SIG-M5 treated with dmso at 0.1 percent for 504 hours (cell line): ENCODE measurements around the gene RIPK4.
A peak's percentile ranks its signal among the peaks of the same experiment; 100 is the strongest.
"Not testable (repeated sequence)": the region's sequence is repeated elsewhere in the genome, so short reads cannot be mapped to it uniquely, and the experiment has no call there.

Experiments used
- DNase-seq: peaks from one replicate; lab custom pipeline; 2025; ENCODE audit not compliant: unreplicated experiment; lab: John Stamatoyannopoulos, UW

Gene RIPK4

DNA sequence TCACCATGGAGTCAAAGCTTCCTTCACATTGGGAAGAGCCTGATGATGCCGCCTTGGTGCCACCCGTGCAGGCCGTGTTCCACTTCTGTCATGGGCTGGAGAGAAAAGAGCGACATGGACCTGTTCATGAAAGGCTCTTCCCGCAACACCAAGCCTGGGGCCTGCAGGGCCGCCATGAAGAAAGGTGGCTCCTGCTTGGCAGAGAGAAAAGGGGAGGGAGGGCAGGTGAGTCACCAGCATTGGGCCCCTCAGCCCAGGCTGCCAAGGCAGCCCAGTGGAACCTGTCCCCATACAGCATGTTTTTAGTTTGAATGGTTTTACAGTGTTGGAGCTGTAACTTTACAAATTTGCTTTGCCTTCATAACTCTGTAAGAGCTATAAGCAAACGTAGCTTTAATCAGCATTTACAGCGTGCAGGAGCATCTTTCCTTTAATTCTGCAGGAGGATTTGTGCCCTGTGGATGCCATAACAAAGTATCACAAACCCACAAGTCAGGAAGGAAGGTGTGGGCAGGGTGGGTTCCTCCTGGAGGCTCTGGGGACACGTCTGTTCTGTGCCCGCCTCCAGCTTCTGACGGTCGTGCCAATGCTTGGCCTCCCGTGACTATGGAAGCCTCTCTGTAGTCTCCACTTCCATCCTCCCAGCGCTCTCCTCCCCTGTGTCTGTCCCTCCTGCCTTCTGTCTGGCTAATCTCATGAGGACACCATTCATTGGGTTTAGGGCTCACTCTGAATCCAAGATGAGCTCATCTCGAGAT, 49.1 kb downstream of the RIPK4 start:
- no peak for DNase-seq

- DNase-seq: no peak
Observed at GRCh38 chr21:41716751-41717150, 50.1 kb downstream of the RIPK4 start.

DNA sequence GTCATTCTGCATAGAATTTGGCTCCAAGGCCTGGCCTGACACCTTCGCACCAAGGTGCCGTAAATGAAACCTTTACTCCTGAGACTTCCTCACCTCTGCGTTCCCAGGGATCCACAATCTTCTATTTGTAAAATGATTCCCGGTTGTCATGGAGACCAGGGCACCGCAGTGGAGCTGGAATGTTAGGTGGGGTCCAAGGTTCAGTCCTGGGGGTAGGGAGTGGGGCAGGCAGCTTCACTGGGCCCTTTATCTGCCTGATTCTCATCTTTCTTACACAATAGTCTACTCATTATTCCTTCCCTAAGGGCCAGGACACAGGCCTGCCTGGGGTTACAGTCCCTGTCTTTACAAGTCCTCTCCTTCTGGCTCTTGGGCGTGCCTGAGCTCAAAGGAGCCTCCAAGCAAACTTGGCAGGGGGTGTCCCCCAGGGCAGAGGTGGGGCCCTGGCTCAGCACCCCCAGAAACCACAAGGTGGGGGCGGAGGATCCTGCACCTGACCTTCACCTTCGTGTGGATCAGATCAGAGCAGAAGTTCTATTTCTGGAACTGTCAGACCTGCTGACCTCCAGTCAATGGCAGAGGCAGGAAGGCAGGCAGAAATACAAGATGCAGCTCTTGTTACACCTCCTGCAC, 51.1 kb downstream of the RIPK4 start:
- DNase-seq: peak; percentile 37

GRCh38 chr21:41714299-41714865, 52.5 kb downstream of the RIPK4 start:
- DNase-seq: not testable (repeated sequence)

- DNase-seq: no peak
Observed at GRCh38 chr21:41713495-41714281, 53.2 kb downstream of the RIPK4 start.

DNA sequence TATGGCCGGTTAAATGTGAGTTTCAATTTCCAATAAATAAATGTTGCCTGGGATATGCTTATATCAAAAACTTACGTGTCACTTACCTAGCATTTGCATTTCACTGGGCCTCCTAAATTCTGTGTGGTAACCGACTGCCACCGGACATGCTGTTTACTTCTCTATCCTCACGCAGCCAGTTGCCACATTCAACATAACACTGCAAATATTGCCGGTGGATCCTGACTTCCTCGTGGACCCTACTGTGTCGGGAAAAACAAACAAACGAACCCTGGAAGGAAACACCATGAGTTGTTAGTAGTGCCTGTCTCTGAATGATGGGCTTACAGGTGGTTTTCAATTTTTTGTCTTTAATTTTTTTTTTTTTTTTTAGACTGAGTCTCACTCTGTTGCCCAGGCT, 54.1 kb downstream of the RIPK4 start:
- no peak for DNase-seq

GRCh38 chr21:41712201-41712600, 54.7 kb downstream of the RIPK4 start:
- DNase-seq: no peak

- no peak for DNase-seq
Observed at GRCh38 chr21:41711416-41712007, 55.3 kb downstream of the RIPK4 start.

- no peak for DNase-seq
Observed at GRCh38 chr21:41710823-41711160, 56.1 kb downstream of the RIPK4 start.

- no peak for DNase-seq
Observed at GRCh38 chr21:41709965-41710822, 56.7 kb downstream of the RIPK4 start.

- DNase-seq: no peak
Observed at GRCh38 chr21:41709166-41709565, 57.7 kb downstream of the RIPK4 start.

DNA sequence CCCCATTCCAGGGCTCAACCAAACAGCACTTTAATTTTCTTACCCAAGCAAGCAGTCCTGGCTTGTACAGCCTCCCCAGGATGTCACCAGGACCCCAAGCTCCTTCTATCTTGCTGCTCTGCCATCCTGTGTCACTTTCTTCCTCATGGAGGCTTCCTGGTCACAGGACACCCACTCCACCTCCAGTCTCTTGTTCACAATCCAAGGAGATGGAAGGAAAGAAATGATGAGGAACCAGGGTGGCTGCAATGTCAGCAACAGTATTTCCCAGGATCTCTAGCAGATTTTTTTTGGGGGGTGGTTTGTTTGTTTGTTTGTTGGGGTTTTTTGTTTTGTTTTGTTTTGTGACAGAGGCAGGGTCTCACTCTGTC, 58.9 kb downstream of the RIPK4 start:
- DNase-seq: no peak

DNA sequence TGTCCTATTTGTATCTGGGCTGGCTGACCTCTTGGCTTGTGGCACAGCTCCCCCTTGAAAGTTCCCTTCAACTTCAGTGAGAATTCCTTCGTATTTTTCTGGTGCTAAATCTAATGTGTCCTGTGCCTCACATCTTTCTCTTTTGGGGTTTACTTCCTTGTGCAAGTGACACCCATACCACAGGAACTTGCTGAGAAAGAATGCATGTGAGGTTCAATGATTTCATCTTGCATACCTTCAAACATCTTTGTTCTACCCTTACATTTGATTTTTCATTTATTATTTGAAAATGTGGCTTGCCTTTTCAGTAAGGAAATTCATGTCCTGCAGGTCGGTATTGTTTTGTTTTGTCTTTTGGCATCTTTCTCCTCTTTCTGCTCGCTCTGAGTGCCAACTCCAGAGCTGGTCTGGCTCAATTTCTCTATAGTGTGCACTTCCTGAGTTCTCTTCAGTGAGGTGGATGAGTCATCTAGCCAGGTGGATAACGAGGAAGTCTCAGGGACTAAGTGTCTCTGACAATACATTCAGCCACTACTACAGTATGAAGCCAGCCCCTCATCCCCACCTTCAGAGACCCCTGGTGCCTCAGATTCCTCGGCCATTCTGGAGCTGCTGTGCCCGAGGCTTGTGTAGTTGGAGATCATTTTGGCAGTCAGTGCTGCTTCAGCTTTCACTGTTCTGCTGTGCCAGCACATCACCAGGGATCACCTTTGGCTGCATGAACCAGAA, 59.5 kb downstream of the RIPK4 start:
- peak; percentile 24 for DNase-seq

DNA sequence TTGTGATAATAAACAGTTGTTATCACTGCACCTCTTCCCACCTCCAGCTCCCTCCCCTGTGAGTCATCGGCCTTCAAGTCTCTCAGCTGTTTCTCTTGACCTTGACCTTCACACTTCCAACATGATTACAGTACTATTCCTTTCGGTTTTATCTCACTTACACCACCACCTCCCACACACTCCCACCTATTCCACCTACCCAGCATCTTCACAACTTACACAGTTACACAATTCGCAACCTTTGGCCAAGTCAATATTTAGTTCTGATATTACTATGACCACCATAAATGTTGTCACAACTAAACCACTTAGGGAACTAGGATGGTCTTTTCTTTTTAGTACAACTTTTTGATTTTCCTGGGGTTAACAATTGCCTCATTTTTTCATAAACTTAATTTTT, 60.2 kb downstream of the RIPK4 start:
- no peak for DNase-seq

DNA sequence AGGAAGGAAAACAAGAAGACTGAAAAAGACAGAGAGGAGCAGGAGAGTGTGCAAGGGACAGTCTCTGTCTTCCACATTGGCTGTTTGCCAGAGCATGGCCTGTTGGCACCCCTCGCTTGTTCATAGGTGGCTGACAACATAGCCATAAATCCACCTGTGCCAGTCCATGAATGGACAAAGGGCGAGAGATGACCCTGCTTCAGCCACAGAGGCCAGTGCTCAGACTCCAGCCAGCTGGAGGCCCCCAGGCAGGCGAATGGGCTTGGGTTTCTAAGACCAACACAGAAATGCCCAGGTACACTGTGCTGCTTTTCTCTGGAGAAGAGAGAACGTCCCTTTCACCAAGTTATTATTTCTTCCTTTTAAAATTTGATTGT, 60.6 kb downstream of the RIPK4 start:
- no peak for DNase-seq

DNA sequence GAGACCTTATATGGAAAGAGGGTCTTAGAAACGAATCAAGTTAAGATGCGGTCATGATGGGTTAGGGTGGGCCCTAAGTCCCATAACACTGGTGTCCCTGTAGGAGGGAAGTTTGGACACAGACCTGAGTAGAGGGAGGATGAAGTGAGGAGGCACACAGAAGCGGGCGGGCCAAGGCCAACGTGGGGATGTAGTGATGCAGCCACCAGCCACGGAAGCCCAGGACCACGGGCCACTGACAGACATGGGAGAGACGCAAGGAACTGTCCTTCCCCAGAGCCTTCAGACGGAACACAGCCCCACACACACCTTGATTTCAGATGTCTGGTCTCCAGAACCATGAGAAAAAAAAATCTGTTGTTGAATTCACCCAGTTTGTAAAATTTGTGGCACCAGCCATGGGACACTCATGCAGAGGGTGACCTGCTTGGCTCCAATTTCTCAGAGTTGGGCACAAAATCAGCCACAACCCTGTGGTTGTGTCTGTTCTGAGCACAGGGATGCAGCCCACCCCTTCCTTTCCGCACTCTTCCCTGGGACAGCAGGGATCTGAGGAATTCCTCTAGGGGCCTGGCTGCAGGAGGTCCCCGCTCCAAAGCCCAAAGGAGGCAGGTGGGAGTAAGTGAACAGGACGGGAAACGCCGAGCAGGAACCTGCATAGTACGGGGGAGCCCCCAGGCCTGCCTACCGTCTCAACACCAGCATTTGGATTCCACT, 61.1 kb downstream of the RIPK4 start:
- no peak for DNase-seq

DNA sequence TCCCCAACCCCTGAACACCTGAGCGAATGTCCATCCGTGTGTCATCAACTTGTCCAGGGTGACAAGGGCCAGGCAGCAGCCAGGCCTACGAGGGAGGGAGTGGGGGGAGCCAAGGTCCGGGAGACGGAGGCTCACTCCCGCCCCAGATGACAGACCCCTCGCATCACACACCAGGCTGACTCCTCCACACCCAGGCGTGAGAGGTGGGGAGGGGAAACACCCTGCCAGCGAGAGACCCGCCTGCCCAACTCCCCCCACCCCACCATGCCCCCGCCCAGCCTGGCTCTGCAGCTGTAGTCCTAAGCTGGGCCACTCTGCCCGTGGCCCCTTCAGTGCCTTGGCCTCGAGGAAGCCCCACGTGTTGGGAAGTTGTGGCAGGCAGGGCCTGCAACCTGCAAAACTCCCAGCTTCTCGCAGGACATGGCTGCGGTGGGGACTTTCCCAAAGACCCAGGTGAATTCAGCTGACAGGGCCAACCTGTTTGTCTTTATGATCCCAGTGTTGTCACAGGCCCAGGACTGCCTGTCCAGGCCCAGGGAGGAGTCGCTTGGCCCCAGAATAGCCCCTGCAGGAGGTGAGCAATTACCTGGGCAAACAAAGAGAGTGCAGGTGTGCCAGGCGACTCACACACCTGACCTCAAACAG, 62.9 kb downstream of the RIPK4 start:
- DNase-seq: peak; percentile 59

DNA sequence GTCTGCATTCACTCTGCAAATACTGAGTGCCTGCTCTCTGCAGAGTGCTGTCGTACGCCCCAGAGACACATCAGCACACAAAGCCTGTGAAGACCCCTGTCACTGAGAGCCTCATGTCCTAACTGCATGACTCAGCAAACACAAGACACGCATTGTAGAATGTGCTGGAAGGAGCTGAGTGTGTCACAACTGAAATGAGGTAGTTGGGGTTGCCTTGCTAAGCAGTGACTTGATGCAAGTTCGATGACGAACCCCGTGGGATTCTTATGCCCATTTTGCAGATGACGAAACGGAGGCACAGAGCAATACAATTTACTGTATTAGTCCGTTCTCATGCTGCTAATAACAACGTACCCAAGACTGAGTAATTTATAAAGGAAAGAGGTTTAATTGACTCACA, 65.1 kb downstream of the RIPK4 start:
- DNase-seq: no peak

DNA sequence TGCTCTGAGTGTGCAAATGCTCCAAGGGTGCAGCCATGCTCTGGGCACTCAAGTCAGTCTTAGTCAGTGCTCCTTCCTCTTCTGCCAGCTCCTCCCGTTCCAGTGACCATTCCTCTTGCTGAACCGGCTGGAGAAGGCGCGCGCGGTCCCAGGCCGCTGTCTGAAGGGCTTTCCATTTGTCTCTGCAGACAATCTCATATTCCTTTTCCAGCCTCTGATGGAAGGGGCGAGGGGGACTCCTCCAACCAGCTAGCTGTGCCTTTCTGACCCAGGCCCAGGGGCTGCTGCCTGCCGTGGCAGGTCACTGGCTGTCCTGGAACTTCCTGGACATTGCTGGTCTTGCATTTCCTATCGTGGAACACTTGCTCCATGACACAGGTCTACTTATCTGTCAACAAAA, 67.5 kb downstream of the RIPK4 start:
- DNase-seq: no peak
